Thyroid gland (tissue), 4 donors: Measurements from ENCODE around the gene NT5C. TPM values are rescaled to one million over a fixed set of nuclear protein-coding genes. Genes with fewer than 3 reads are reported as not detected.

ENCODE experiments used
- DNase-seq, 2 donors: peaks; one replicate each; pipeline ENCODE4 v3.0.0-alpha.2; 2019
- H3K27ac ChIP-seq, 3 donors: fragments of 200-600 bp; sonication (generic); 1 replicate in 2 of 3; 2 replicates in 1 of 3; pipeline ENCODE4 v1.5.1; 2016 to 2019; ENCODE audit warnings: mild to moderate bottlenecking in 1 of 3, moderate library complexity in 1 of 3
- H3K27me3 ChIP-seq: fragments of 200-600 bp; sonication (generic); one replicate; pipeline ENCODE4 v1.5.1; 2019
- H3K36me3 ChIP-seq, 2 donors: fragments of 200-600 bp; sonication (generic); one replicate each; pipeline ENCODE4 v1.5.1; 2016 to 2019
- H3K4me1 ChIP-seq, 2 donors: fragments of 200-600 bp; sonication (generic); one replicate each; pipeline ENCODE4 v1.5.1; 2017 to 2019
- H3K4me3 ChIP-seq, 3 donors: fragments of 200-600 bp; sonication (generic); replicated peaks in 1 of 3; 1 replicate in 2 of 3; 2 replicates in 1 of 3; pipeline ENCODE4 v1.5.1; 2016; ENCODE audit warnings: mild to moderate bottlenecking in 1 of 3
- H3K9me3 ChIP-seq: fragments of 200-600 bp; sonication (generic); one replicate; pipeline ENCODE4 v1.5.1; 2017
- POLR2A ChIP-seq, 2 donors: fragments of 450-650 bp; IDR thresholded peaks; one replicate each; pipeline ENCODE4 v1.6.1; 2017; ENCODE audit warnings: antibody characterized with exemption in 2 of 2, mild to moderate bottlenecking in 2 of 2, moderate library complexity in 1 of 2
- WGBS, 2 donors: methylation state at CpG; one replicate each; pipeline ENCODE4 v1.1.5; 2017; 5-methylcytosine and 5-hydroxymethylcytosine counted together
- intact Hi-C: fragments of 100-400 bp; cut with DNase I; formaldehyde crosslinking; loops from one replicate; pipeline ENCODE4 v1.15.1; 2023
- total RNA-seq, 4 donors: library from RNA; depleted of rRNA; stranded (reverse); fragments of >200 nt; gene quantifications; one replicate each; pipeline ENCODE4 v1.2.3, GENCODE V29; 2016
- TF ChIP-seq, protein P1 (sequence below), 6 experiments: fragments of 200-600 bp in 3 of 6; fragments of 450-650 bp in 3 of 6; sonication (generic) in 3 of 6; IDR thresholded peaks; one replicate each; pipeline ENCODE4 v1.5.1; 2016 to 2019; ENCODE audit warnings: antibody characterized with exemption in 6 of 6, mild to moderate bottlenecking in 2 of 6, inconsistent platforms in 1 of 6, moderate library complexity in 1 of 6

The NT5C gene
- total RNA-seq: 100 to 1,000 TPM in 3 of 4 donors, 10 to 100 TPM in 1; 84.7 to 203 (median 107) TPM

DNA sequence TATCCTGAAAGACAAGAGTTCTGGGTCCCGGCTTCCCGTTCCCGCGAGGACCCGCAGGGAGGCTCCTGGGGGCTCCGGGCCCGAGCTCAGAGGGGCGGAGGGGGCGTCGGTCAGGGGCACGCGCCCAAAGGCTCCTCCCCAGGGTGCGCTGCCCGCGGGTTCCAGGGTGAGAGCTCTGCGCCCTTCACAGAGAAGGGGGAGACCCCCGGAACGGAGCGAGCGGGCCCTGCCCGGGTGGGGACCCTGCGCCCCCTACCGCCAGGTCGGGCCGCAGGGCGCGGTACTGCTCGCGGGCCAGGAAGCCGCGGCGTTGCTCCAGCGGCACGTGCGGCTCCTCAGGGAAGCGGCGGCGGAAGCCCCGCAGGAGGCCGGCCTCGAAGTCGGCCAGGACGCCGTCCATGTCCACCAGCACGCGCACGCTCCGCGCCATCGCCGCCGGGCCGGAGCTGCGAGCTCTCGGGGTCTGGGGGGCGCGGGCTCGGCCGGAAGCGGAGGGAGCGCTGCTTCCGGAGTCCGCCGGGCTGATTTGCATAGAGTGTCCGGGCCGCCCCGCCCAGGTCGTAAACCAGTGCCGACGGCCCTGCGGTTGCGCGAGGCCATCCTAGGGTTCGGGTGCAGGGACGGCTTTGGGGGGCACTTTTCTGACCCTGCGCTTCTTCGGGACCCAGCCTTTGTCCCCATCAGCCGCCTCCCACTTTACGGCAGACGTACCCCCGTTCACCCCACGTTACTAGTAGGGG is at the start of gene NT5C:
Gene NT5C (minus strand): TSS at position 465 of the 740 bp plus-strand sequence. CDS start 35 bp downstream, at position 430.
- Histone ChIP-seq H3K27ac (peak within 1 kb of the TSS; percentile 73 to 86 (median 76)), H3K9me3 (no peaks in the 10 kb centered on the region), H3K4me1 (peaks cover 6 to 15% of the 10 kb centered on the region in 2 donors), H3K4me3 (peak within 1 kb of the TSS; percentile 41 to 62 (median 45)), H3K36me3 (peaks cover 0 to 5% of the 10 kb centered on the region in 2 donors), H3K27me3 (no peaks in the 10 kb centered on the region)
- DNase-seq: peak; percentile 84 to 85
- 1 to 7% methylated on average over 6 to 11 of the region's 82 CpGs for WGBS, 2 donors
- peak in 1 of 2 donors; percentile 70 for TF ChIP-seq POLR2A (IDR thresholded peaks at IDR 0.05)
- TF ChIP-seq, protein P1, sequence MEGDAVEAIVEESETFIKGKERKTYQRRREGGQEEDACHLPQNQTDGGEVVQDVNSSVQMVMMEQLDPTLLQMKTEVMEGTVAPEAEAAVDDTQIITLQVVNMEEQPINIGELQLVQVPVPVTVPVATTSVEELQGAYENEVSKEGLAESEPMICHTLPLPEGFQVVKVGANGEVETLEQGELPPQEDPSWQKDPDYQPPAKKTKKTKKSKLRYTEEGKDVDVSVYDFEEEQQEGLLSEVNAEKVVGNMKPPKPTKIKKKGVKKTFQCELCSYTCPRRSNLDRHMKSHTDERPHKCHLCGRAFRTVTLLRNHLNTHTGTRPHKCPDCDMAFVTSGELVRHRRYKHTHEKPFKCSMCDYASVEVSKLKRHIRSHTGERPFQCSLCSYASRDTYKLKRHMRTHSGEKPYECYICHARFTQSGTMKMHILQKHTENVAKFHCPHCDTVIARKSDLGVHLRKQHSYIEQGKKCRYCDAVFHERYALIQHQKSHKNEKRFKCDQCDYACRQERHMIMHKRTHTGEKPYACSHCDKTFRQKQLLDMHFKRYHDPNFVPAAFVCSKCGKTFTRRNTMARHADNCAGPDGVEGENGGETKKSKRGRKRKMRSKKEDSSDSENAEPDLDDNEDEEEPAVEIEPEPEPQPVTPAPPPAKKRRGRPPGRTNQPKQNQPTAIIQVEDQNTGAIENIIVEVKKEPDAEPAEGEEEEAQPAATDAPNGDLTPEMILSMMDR (IDR thresholded peaks at IDR 0.05): peak in 5 of 6 experiments; percentile 58 to 74 (median 67)
- intact Hi-C loops: no loop called here

GRCh38 chr17:75181110-75181509 is 49.6 kb upstream of the NT5C start:
- DNase-seq: no peak
- H3K4me3 ChIP-seq: peak overlapping the region in 2 of 3 donors; percentile 54 to 98
- 16 to 20% methylated on average over 8 of the region's 8 CpGs for whole genome bisulfite sequencing, 2 donors
- no peaks in the 10 kb centered on the region for H3K27me3 ChIP-seq
- peaks cover 11 to 20% of the 10 kb centered on the region in 2 donors for H3K4me1 ChIP-seq
- TF ChIP-seq, protein P1 (IDR thresholded peaks at IDR 0.05): no peak
- no peak for TF ChIP-seq POLR2A (IDR thresholded peaks at IDR 0.05)
- intact Hi-C loops: loop anchor here (5.0 kb wide), 1 partner anchor 69 kb away; no protein-coding TSS in a partner anchor
- H3K27ac ChIP-seq: no peak overlapping the region
- H3K36me3 ChIP-seq: peaks cover 9 to 11% of the 10 kb centered on the region in 2 donors
- H3K9me3 ChIP-seq: no peaks in the 10 kb centered on the region

- no peak for TF ChIP-seq POLR2A (IDR thresholded peaks at IDR 0.05)
- TF ChIP-seq, protein P1 (IDR thresholded peaks at IDR 0.05): no peak
- 95 to 97% methylated on average over 6 of the region's 6 CpGs for WGBS, 2 donors
- DNase-seq: no peak
- no peaks in the 10 kb centered on the region for H3K27me3 ChIP-seq
- H3K4me1 ChIP-seq: peaks cover 11 to 20% of the 10 kb centered on the region in 2 donors
- H3K27ac ChIP-seq: no peak overlapping the region
- no peak overlapping the region for H3K4me3 ChIP-seq
- no peaks in the 10 kb centered on the region for H3K9me3 ChIP-seq
- H3K36me3 ChIP-seq: peaks cover 26 to 32% of the 10 kb centered on the region in 2 donors
- intact Hi-C loops: no loop called here
These were observed 46.9 kb upstream of the NT5C start for GRCh38 chr17:75178453-75178852.

GRCh38 chr17:75176625-75177024 is 45.1 kb upstream of the NT5C start:
- TF ChIP-seq POLR2A (IDR thresholded peaks at IDR 0.05): no peak
- TF ChIP-seq, protein P1 (IDR thresholded peaks at IDR 0.05): no peak
- intact Hi-C loops: no loop called here
- no peak for DNase-seq
- Histone ChIP-seq H3K36me3 (peaks cover 32 to 41% of the 10 kb centered on the region in 2 donors), H3K4me3 (no peak overlapping the region), H3K27ac (no peak overlapping the region), H3K4me1 (peaks cover 7 to 16% of the 10 kb centered on the region in 2 donors), H3K27me3 (no peaks in the 10 kb centered on the region), H3K9me3 (no peaks in the 10 kb centered on the region)
- 90 to 91% methylated on average over 5 of the region's 5 CpGs for WGBS, 2 donors

DNA sequence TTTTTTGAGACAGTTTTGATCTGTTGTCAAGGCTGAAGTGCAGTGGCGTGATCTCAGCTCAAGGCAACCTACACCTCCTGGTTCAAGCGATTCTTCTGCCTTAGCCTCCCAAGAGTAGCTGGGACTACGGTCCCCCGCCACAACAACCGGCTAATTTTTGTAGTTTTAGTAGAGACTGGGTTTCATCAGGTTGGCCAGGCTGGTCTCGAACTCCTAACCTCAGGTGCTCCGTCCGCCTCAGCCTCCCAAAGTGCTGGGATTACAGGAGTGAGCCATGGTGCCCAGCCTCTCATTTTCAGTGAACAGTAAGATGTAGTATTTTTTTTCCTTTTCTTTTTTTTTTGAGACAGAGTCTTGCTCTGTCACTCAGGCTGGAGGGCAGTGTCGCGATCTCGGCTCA is 43.5 kb upstream of the NT5C start:
- no peaks in the 10 kb centered on the region for H3K9me3 ChIP-seq
- TF ChIP-seq, protein P1 (IDR thresholded peaks at IDR 0.05): no peak
- no peak for TF ChIP-seq POLR2A (IDR thresholded peaks at IDR 0.05)
- no peaks in the 10 kb centered on the region for H3K27me3 ChIP-seq
- peaks cover 0 to 5% of the 10 kb centered on the region in 2 donors for H3K4me1 ChIP-seq
- WGBS, 2 donors: 96% methylated on average over 11 of the region's 11 CpGs
- no peak for DNase-seq
- H3K36me3 ChIP-seq: peaks cover 36 to 41% of the 10 kb centered on the region in 2 donors
- no peak overlapping the region for H3K27ac ChIP-seq
- H3K4me3 ChIP-seq: no peak overlapping the region
- intact Hi-C loops: no loop called here
